ENCODE data around the gene PDSS1. TPM values are rescaled to one million over a fixed set of nuclear protein-coding genes. Genes with fewer than 3 reads are reported as not detected.

Gene PDSS1
- polyA plus RNA-seq, 1 of the 3 experiments (the other 2 are of a cell fraction) = 14.9 TPM

- Histone ChIP-seq H3K27ac (ENCODE audit: low read depth in 2 of 2, low read length in 1 of 2) (peak overlapping the region in 1 of 2 experiments; percentile 77; a peak in 2 of 4 replicates), H3K27me3 (ENCODE audit: insufficient read depth) (no peaks in the 10 kb centered on the region), H3K36me3 (replicated peaks in 1 of 2; ENCODE audit: control insufficient read depth in 1 of 2, insufficient read depth in 2 of 2, low read length in 1 of 2) (no peaks in the 10 kb centered on the region), H3K9me2 (no peaks in the 10 kb centered on the region), H3K79me2 (ENCODE audit: insufficient read depth) (peaks cover 85% of the 10 kb centered on the region), H3F3A (replicated peaks; ENCODE audit: insufficient read depth) (peaks cover 8% of the 10 kb centered on the region), H2AFZ (ENCODE audit: low read depth) (no peak overlapping the region), H3K4me1 (ENCODE audit: control insufficient read depth in 1 of 2, insufficient read depth in 2 of 2, low read depth in 1 of 2, low read length in 1 of 2) (peaks cover 0 to 15% of the 10 kb centered on the region in 2 experiments; a peak in 1 of 4 replicates), H3K9ac (no peak overlapping the region), H4K20me1 (ENCODE audit: insufficient read depth) (peaks cover 23% of the 10 kb centered on the region), H3K4me2 (0 out of 2 replicates have a peak overlapping the region, but pooled peaks have one; percentile 41), H3K4me3 (ENCODE audit: low read depth in 2 of 2, low read length in 1 of 2) (no peak overlapping the region), H3K9me3 (no peaks in the 10 kb centered on the region)
- WGBS (ENCODE audit: low lambda C conversion rate) = 88% methylated on average over 8 of the region's 8 CpGs
- DNase-seq = no peak
- CTCF ChIA-PET = interaction anchor here (1.3 to 1.4 kb wide), 2 partner anchors 54 to 81 kb away, joined by 4 to 9 read pairs; no protein-coding TSS in a partner anchor
- POLR2A ChIA-PET = no interaction called here
- no peak for TF ChIP-seq PBX3 (IDR thresholded peaks at IDR 0.05)
- no peak for TF ChIP-seq CTCF (IDR thresholded peaks at IDR 0.05)
- TF ChIP-seq NFIC (IDR thresholded peaks at IDR 0.05; ENCODE audit: borderline replicate concordance) = no peak
- no peak for TF ChIP-seq FOXJ3 (CRISPR knock-in tag; IDR thresholded peaks at IDR 0.05)
- no peak for TF ChIP-seq IRF3 (IDR thresholded peaks at IDR 0.05; ENCODE audit: low read depth, low read length)
- no peak for TF ChIP-seq SMC3 (IDR thresholded peaks at IDR 0.05; ENCODE audit: low read depth, low read length)
- no peak for TF ChIP-seq GATA2 (CRISPR knock-in tag; IDR thresholded peaks at IDR 0.05)
- no peak for TF ChIP-seq POLR2AphosphoS5 (IDR thresholded peaks at IDR 0.05; ENCODE audit: low read depth, low read length)
- no peak for TF ChIP-seq TCF12 (IDR thresholded peaks at IDR 0.05)
- TF ChIP-seq MXI1 (IDR thresholded peaks at IDR 0.05; ENCODE audit: low read depth, low read length) = no peak
- TF ChIP-seq USF2 (IDR thresholded peaks at IDR 0.05; ENCODE audit: borderline replicate concordance, low read depth, low read length) = no peak
- TF ChIP-seq RFX5 (IDR thresholded peaks at IDR 0.05; ENCODE audit: low read length) = no peak
- no peak for TF ChIP-seq CHD2 (IDR thresholded peaks at IDR 0.05; ENCODE audit: low read length, partially characterized antibody)
- TF ChIP-seq RCOR1 (IDR thresholded peaks at IDR 0.05; ENCODE audit: low read length) = no peak
- TF ChIP-seq RAD21 (IDR thresholded peaks at IDR 0.05; ENCODE audit: low read length) = no peak
- TF ChIP-seq USF1 (IDR thresholded peaks at IDR 0.05; ENCODE audit: borderline replicate concordance, low read depth) = no peak
These were observed 82.7 kb downstream of the PDSS1 start for GRCh38 chr10:26780106-26780792.

Measured in SK-N-SH (cell line).